Activated CD4-positive, alpha-beta T cell treated with anti-CD3 and anti-CD28 coated beads, Interleukin-2, amount 10 ng/mL, durations not matched to agents 7 days and 5 days (primary cell): ENCODE data around the gene ANKS1B. TPM values are rescaled to one million over a fixed set of nuclear protein-coding genes. Genes with fewer than 3 reads are reported as not detected.

ENCODE experiments used
- CTCF ChIA-PET: fragments of 350-600 bp; sonication (Branson Sonifier 250); formaldehyde crosslinking; loops from one replicate; lab custom pipeline; 2021; ENCODE audit warnings: antibody characterized with exemption; lab: Charles Lee
- POLR2A ChIA-PET: fragments of 350-600 bp; sonication (Branson Sonifier 250); formaldehyde crosslinking; loops from one replicate; lab custom pipeline; 2021; ENCODE audit warnings: antibody characterized with exemption; lab: Charles Lee
- DNase-seq: peaks from one replicate; pipeline ENCODE4 v3.0.0-alpha.2; 2020
- H3K27ac Mint-ChIP-seq: one replicate; pipeline ENCODE4 v1.8.0; 2021; ENCODE audit warnings: mild to moderate bottlenecking, moderate library complexity, mixed read lengths
- H3K27me3 Mint-ChIP-seq: one replicate; pipeline ENCODE4 v1.8.0; 2021; ENCODE audit warnings: mixed read lengths
- H3K36me3 Mint-ChIP-seq: one replicate; pipeline ENCODE4 v1.8.0; 2021; ENCODE audit warnings: low read depth, mixed read lengths
- H3K4me1 Mint-ChIP-seq: one replicate; pipeline ENCODE4 v1.8.0; 2021; ENCODE audit warnings: mixed read lengths
- H3K4me3 Mint-ChIP-seq: one replicate; pipeline ENCODE4 v1.8.0; 2021; ENCODE audit warnings: mild to moderate bottlenecking, moderate library complexity, mixed read lengths
- H3K9me3 Mint-ChIP-seq: one replicate; pipeline ENCODE4 v1.8.0; 2021; ENCODE audit warnings: mixed read lengths
- total RNA-seq, 2 experiments: library from RNA; stranded (reverse); gene quantifications; one replicate each; pipeline ENCODE4 v1.2.3, GENCODE V29; 2021

ANKS1B gene
- total RNA-seq, 2 experiments from 2014 or later = 0.17 to 0.25 TPM

- DNase-seq = no peak
- H3K4me3 Mint-ChIP-seq = no peak overlapping the region
- no peaks in the 10 kb centered on the region for H3K4me1 Mint-ChIP-seq
- no peaks in the 10 kb centered on the region for H3K27me3 Mint-ChIP-seq
- peaks cover 8% of the 10 kb centered on the region for H3K9me3 Mint-ChIP-seq
- ChIA-PET CTCF (no interaction called here), POLR2A (no interaction called here)
- no peaks in the 10 kb centered on the region for H3K36me3 Mint-ChIP-seq
- no peak overlapping the region for H3K27ac Mint-ChIP-seq
Measured at GRCh38 chr12:99455350-99456035, 529.2 kb downstream of the ANKS1B start.

DNA sequence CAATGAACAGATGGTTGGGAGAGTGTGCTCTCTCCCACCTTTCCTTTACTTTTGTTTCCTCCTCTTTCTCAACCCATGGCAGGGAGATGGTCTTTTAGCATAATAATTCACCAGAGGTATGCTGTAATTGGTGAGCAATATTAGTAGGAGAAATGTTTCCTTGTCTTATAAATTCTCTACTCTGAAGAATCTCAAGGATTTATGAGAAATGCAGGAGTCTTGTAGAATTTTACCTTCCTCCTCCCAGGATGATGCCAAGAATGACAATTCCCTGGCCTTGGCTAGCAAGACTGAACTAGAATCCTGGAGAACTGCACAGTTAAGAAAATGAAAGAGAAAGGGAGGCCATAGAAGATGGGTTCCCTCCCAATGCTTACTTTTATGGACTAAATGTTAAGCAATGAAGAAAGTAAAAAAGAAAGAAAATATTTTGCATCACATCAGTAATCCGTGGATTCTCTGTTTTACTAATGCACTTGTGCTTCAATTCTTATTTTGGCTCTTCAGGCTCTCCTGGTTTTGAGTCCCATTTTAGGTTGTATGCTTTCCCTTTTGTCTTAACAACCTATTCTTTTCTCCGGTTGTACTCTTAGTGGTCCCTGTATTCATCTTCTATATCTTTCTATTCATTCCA lies 530.1 kb downstream of the ANKS1B start:
- H3K4me3 Mint-ChIP-seq = no peak overlapping the region

GRCh38 chr12:99453836-99454538 lies 530.7 kb downstream of the ANKS1B start:
- Mint-ChIP-seq H3K36me3 (no peaks in the 10 kb centered on the region), H3K4me1 (no peaks in the 10 kb centered on the region), H3K27me3 (no peaks in the 10 kb centered on the region), H3K9me3 (peaks cover 8% of the 10 kb centered on the region), H3K4me3 (no peak overlapping the region), H3K27ac (no peak overlapping the region)
- DNase-seq = no peak
- CTCF ChIA-PET = interaction anchor here (0.6 kb wide), 2 partner anchors 160 to 874 kb away, joined by 3 to 5 read pairs; no protein-coding TSS in a partner anchor
- POLR2A ChIA-PET = no interaction called here

More for the DNA sequence above, 530.1 kb downstream of the ANKS1B start:
- POLR2A ChIA-PET = no interaction called here
- Mint-ChIP-seq H3K9me3 (peaks cover 8% of the 10 kb centered on the region), H3K36me3 (no peaks in the 10 kb centered on the region), H3K27ac (no peak overlapping the region), H3K27me3 (no peaks in the 10 kb centered on the region), H3K4me1 (no peaks in the 10 kb centered on the region)
- CTCF ChIA-PET = no interaction called here
- no peak for DNase-seq

DNA sequence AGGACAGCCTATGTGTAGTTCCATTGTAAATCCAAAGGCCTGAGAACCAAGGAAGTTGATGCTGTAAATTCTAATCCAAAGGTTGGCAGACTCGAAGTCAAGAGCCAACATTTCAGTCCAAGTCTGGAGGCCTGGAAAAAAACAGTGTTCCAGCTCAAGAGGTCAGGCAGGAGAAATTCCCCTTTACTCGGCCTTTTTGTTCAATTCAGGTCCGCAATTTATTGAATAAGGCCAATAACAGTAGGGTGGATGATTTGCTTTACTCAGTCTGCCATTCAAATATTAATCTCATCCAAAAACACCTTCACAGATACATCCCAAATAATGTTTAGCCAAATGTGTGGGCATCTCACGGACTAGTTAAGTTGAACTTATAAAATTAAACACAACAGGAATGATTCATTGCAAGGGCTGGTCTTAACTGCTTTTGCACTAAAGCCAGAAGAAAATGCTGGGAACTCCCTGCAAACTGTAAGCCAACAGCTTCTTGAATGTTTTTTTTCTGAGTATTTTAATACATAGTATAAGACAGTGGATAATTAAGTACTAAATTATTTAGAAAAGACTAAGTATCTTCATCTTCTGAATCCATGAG lies 534.6 kb downstream of the ANKS1B start:
- H3K36me3 Mint-ChIP-seq = no peaks in the 10 kb centered on the region
- no peaks in the 10 kb centered on the region for H3K4me1 Mint-ChIP-seq
- peaks cover 3% of the 10 kb centered on the region for H3K9me3 Mint-ChIP-seq
- ChIA-PET POLR2A (no interaction called here), CTCF (no interaction called here)
- no peak overlapping the region for H3K27ac Mint-ChIP-seq
- no peaks in the 10 kb centered on the region for H3K27me3 Mint-ChIP-seq
- no peak overlapping the region for H3K4me3 Mint-ChIP-seq
- no peak for DNase-seq

DNA sequence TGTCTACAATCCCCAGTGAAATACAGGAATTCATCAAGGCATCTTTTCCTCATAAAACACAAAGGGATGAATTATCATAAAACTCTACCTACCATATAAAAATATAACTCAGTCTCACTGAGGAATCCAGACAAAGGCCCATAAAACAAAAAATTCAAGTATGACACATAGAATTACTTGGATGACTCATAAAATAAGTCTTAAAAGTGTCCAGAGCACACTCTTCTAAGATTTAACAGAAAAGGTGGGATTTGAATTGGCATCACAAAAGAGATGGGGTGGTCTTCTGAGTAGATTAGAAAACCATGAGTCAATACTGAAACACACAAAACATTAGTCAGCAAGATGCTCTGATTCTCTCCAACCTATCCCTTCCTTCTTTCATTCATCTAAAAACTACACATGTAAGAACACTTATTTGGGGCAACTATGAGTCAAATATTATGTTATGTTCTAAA lies 539.8 kb downstream of the ANKS1B start:
- Mint-ChIP-seq H3K4me3 (no peak overlapping the region), H3K4me1 (no peaks in the 10 kb centered on the region), H3K9me3 (no peaks in the 10 kb centered on the region), H3K36me3 (no peaks in the 10 kb centered on the region), H3K27ac (no peak overlapping the region), H3K27me3 (no peaks in the 10 kb centered on the region)
- ChIA-PET CTCF (no interaction called here), POLR2A (no interaction called here)
- no peak for DNase-seq

- no peaks in the 10 kb centered on the region for H3K36me3 Mint-ChIP-seq
- H3K27me3 Mint-ChIP-seq = no peaks in the 10 kb centered on the region
- DNase-seq = no peak
- no peaks in the 10 kb centered on the region for H3K4me1 Mint-ChIP-seq
- no peak overlapping the region for H3K27ac Mint-ChIP-seq
- CTCF ChIA-PET = no interaction called here
- POLR2A ChIA-PET = no interaction called here
- H3K4me3 Mint-ChIP-seq = no peak overlapping the region
- H3K9me3 Mint-ChIP-seq = no peaks in the 10 kb centered on the region
Measured at GRCh38 chr12:99442758-99443157, 542.0 kb downstream of the ANKS1B start.

DNA sequence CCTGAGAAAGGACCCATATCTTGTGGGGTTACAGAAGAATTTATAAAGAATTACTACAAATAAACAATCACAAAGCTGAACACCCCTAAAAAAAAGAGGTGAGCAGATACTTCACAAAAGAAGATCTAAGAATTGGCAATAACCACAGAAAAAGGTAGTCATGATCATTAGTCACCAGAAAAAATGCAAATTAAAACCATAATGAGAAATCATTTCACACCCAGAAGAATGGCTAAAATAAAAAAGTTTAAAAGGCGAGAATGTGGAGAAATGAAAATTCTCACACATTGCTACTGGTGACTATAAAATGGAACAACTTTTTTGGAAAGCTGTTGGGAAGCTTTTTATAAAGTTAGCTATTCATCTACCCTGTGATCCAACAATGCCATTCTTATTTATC lies 545.3 kb downstream of the ANKS1B start:
- H3K27ac Mint-ChIP-seq = no peak overlapping the region
- peaks cover 2% of the 10 kb centered on the region for H3K9me3 Mint-ChIP-seq
- H3K4me1 Mint-ChIP-seq = no peaks in the 10 kb centered on the region
- no peaks in the 10 kb centered on the region for H3K36me3 Mint-ChIP-seq
- no peaks in the 10 kb centered on the region for H3K27me3 Mint-ChIP-seq
- ChIA-PET POLR2A (no interaction called here), CTCF (interaction anchor here (0.6 kb wide), 1 partner anchor 52 kb away, joined by 3 read pairs; no protein-coding TSS in a partner anchor)
- DNase-seq = no peak
- no peak overlapping the region for H3K4me3 Mint-ChIP-seq

DNA sequence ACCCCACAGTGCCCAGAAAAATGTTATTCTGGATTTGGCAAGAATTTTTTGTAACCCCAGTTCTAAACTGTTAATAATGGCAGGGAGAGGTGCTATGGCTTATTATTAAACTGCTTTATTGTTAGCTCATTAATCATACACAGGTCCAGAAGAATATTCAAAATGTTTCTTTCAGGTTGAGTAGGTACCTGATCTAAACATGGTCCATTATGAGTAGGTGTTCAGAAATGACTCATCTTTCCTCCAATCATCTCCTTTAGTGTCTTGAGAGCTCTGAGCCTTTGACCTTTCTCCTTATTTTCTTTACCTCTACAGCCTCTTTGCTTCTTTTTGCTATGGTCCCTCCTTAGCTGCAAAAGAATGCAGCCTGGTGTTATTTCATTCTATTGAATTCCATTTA lies 548.2 kb downstream of the ANKS1B start:
- ChIA-PET CTCF (interaction anchor here (0.6 kb wide), 1 partner anchor 1259 kb away, joined by 3 read pairs; no protein-coding TSS in a partner anchor), POLR2A (no interaction called here)
- H3K4me1 Mint-ChIP-seq = no peaks in the 10 kb centered on the region
- DNase-seq = no peak
- no peaks in the 10 kb centered on the region for H3K27me3 Mint-ChIP-seq
- H3K4me3 Mint-ChIP-seq = no peak overlapping the region
- H3K9me3 Mint-ChIP-seq = peaks cover 2% of the 10 kb centered on the region
- H3K36me3 Mint-ChIP-seq = no peaks in the 10 kb centered on the region
- H3K27ac Mint-ChIP-seq = no peak overlapping the region

DNA sequence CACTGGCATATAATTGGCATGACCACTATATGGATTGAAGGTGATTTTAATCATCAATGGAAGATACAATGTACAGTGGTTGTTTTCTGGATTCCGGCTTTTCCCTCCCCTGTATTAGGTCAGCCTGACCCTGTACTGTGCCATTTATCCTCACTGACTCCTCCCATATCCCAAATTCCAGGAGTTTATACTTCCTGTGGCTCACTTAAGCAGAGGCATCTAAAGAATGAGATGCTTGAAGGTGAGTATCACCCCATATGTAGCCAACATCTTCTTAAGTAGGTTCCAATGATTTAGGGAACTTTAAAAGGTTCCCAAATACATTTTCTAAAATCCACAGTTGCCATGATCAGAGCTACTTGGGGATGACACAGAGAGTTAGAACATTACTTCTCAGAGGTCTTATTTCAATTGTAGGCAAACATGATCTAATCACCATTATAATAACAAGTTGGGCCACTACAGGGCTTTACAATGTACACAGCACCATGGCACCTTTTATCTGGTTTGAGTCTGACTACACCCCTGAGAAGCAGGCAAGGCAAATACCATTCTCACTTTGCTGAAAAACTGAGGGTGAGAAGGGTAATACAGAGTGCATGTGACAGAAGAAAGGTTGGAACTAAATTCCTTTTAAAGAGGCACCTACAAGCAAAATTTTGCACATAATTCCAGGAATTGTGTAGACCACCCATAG lies 549.5 kb downstream of the ANKS1B start:
- POLR2A ChIA-PET = no interaction called here
- H3K27ac Mint-ChIP-seq = no peak overlapping the region
- DNase-seq = no peak
- CTCF ChIA-PET = no interaction called here
- no peaks in the 10 kb centered on the region for H3K27me3 Mint-ChIP-seq
- no peaks in the 10 kb centered on the region for H3K4me1 Mint-ChIP-seq
- no peak overlapping the region for H3K4me3 Mint-ChIP-seq
- no peaks in the 10 kb centered on the region for H3K36me3 Mint-ChIP-seq
- H3K9me3 Mint-ChIP-seq = peaks cover 2% of the 10 kb centered on the region

DNA sequence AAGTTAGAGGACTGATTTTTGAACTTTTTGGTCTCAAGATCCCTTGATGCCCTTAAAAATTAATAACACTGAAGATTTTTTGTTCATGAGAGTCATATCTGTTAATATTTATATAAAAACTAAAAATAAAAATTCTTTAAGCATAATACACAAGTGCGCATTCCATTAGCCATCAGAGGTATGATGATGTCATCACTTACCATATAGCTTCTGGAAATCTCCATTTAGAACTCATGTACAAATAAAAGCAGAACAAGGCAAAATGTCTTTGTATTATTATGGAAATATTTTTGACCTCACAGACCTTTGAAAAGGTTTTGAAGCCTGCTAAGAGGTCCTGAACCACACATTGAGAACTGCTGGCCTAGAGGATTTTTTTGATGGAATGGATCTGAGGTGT lies 551.6 kb downstream of the ANKS1B start:
- Mint-ChIP-seq H3K27me3 (no peaks in the 10 kb centered on the region), H3K4me3 (no peak overlapping the region), H3K36me3 (no peaks in the 10 kb centered on the region), H3K27ac (no peak overlapping the region), H3K9me3 (peaks cover 2% of the 10 kb centered on the region), H3K4me1 (no peaks in the 10 kb centered on the region)
- no peak for DNase-seq
- POLR2A ChIA-PET = no interaction called here
- CTCF ChIA-PET = no interaction called here

DNA sequence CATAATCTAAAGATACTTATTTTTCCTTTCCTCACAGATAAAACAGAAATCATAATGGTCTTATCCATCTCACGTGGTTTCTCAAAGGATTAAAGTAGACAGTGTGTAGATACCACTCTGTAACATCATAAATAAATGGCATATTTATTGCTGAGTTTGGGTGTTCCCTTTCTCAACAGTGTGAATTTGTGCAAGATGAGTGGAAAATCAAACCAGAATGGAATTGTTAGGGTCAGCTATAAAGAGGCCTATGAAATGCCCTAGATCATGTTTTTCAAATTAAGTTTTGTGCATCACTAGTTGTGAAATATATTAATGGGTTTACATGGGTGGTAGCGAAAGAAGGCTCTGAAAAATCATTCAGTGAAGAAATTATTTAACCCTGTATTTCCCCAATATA lies 553.5 kb downstream of the ANKS1B start:
- Mint-ChIP-seq H3K27ac (no peak overlapping the region), H3K9me3 (peaks cover 2% of the 10 kb centered on the region), H3K27me3 (no peaks in the 10 kb centered on the region), H3K36me3 (no peaks in the 10 kb centered on the region), H3K4me1 (no peaks in the 10 kb centered on the region), H3K4me3 (no peak overlapping the region)
- POLR2A ChIA-PET = no interaction called here
- no peak for DNase-seq
- CTCF ChIA-PET = no interaction called here

DNA sequence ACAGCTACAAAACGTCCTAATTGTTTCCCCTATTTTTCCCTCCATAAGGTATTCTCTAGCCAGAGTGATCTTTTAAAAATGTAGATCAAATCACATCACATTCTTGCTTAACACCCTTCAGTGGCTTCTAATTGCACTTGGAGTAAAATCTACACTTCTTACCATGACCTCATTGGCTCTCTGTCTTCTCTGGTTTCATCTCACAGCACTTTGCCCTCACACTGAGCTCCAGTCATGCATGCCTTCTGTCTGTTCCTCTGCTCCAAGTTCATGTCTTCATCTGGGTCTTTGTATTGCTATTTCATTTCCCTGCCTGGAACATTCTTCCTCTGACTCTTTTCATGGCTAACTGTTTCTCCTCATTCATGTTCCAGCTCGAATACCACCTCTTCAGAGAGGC lies 557.6 kb downstream of the ANKS1B start:
- Mint-ChIP-seq H3K9me3 (no peaks in the 10 kb centered on the region), H3K27me3 (no peaks in the 10 kb centered on the region), H3K4me1 (no peaks in the 10 kb centered on the region), H3K27ac (no peak overlapping the region), H3K4me3 (no peak overlapping the region), H3K36me3 (no peaks in the 10 kb centered on the region)
- ChIA-PET CTCF (no interaction called here), POLR2A (no interaction called here)
- no peak for DNase-seq
